ENCODE data around the gene RSL1D1.

- TF ChIP-seq POLR2A (IDR thresholded peaks at IDR 0.05; ENCODE audit: control extremely low read depth in 1 of 2, low read depth in 2 of 2, low read length in 2 of 2) = no peak
- TF ChIP-seq TAF1 (IDR thresholded peaks at IDR 0.05; ENCODE audit: low read depth, low read length) = 0 out of 2 replicates have a peak, but pooled peaks have one; percentile 34
- no peak for TF ChIP-seq CTCF (IDR thresholded peaks at IDR 0.05; ENCODE audit: control extremely low read depth in 1 of 3, insufficient read depth in 1 of 3, low read depth in 1 of 3, low read length in 3 of 3)
- TF ChIP-seq MAX (IDR thresholded peaks at IDR 0.05) = no peak
- TF ChIP-seq USF2 (IDR thresholded peaks at IDR 0.05; ENCODE audit: low read length) = no peak
- TF ChIP-seq KDM1A (IDR thresholded peaks at IDR 0.05; ENCODE audit: borderline replicate concordance, low read length) = no peak
- TF ChIP-seq ZNF274 (IDR thresholded peaks at IDR 0.05; ENCODE audit: borderline replicate concordance, extremely low read depth, low read length) = no peak
- TF ChIP-seq JUN (IDR thresholded peaks at IDR 0.05; ENCODE audit: low read depth, low read length) = no peak
Observed at GRCh38 chr16:11796227-11797165, 54.8 kb downstream of the RSL1D1 start.

Data from H1 (cell line).